Measurements from ENCODE around the gene ALDH1A2. TPM values are rescaled to one million over a fixed set of nuclear protein-coding genes. Genes with fewer than 3 reads are reported as not detected.

The ALDH1A2 gene
- polyA plus RNA-seq, 3 donors, result 0.41 to 5.1 (median 3.4) TPM

DNA sequence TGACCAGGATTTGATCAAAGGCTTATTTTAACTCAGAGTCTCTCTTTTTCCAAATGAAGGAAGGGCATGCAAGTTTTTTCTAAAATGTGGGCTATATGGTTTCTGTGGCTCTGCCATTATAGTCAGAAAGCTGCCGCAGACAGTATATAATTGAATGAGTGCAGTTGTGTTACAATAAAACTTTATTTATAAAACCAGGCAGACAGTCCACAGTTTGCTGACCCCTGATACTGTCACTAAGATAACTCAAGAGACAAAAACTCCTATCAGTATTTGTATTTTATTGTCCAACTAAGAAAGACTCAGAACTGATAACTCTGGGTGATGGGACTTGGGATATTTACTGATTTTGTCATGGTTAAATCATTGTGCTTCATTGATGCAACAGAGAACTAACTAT, 4.9 kb downstream of the ALDH1A2 start:
- Mint-ChIP-seq H3K27me3 (ENCODE audit: low read depth in 3 of 3) (peaks cover 62 to 73% (median 65%) of the 10 kb centered on the region in 3 donors), H3K9me3 (peaks cover 0 to 12% (median 0%) of the 10 kb centered on the region in 7 donors), H3K27ac (no peak overlapping the region), H3K36me3 (no peaks in the 10 kb centered on the region), H3K4me3 (peak overlapping the region in 1 of 2 donors; percentile 62), H3K4me1 (peaks cover 5% of the 10 kb centered on the region)
- TF ChIP-seq, protein P1, sequence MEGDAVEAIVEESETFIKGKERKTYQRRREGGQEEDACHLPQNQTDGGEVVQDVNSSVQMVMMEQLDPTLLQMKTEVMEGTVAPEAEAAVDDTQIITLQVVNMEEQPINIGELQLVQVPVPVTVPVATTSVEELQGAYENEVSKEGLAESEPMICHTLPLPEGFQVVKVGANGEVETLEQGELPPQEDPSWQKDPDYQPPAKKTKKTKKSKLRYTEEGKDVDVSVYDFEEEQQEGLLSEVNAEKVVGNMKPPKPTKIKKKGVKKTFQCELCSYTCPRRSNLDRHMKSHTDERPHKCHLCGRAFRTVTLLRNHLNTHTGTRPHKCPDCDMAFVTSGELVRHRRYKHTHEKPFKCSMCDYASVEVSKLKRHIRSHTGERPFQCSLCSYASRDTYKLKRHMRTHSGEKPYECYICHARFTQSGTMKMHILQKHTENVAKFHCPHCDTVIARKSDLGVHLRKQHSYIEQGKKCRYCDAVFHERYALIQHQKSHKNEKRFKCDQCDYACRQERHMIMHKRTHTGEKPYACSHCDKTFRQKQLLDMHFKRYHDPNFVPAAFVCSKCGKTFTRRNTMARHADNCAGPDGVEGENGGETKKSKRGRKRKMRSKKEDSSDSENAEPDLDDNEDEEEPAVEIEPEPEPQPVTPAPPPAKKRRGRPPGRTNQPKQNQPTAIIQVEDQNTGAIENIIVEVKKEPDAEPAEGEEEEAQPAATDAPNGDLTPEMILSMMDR (IDR thresholded peaks at IDR 0.05), result no peak
- WGBS (ENCODE audit: insufficient coverage), result no CpG with 5 or more reads among the region's 1 CpG
- Histone ChIP-seq H3K4me3 (replicated peaks in 1 of 3; ENCODE audit: low read depth in 2 of 3, low read length in 3 of 3) (no peak overlapping the region), H3K36me3 (replicated peaks in 1 of 2; ENCODE audit: control insufficient read depth in 1 of 2, insufficient read depth in 2 of 2, low read length in 2 of 2) (no peaks in the 10 kb centered on the region), H3K27ac (ENCODE audit: low read depth in 1 of 2, low read length in 2 of 2) (no peak overlapping the region), H4K20me1 (ENCODE audit: insufficient read depth, low read length) (no peaks in the 10 kb centered on the region), H3K4me1 (ENCODE audit: control insufficient read depth in 1 of 2, insufficient read depth in 2 of 2, low read length in 2 of 2) (peaks cover 6 to 7% of the 10 kb centered on the region in 2 donors), H3K79me2 (ENCODE audit: insufficient read depth, low read length) (no peaks in the 10 kb centered on the region), H3K4me2 (replicated peaks; ENCODE audit: extremely low read depth, low read length, poor library complexity, severe bottlenecking) (no peak overlapping the region), H3K9me3 (replicated peaks in 1 of 2; ENCODE audit: control insufficient read depth in 1 of 2, insufficient read depth in 1 of 2, low read length in 2 of 2) (peaks cover 0 to 9% of the 10 kb centered on the region in 2 donors), H2AFZ (ENCODE audit: insufficient read depth, low read depth, low read length, poor library complexity, severe bottlenecking) (no peak overlapping the region), H3K27me3 (ENCODE audit: control insufficient read depth in 2 of 2, insufficient read depth in 2 of 2, low read length in 2 of 2) (peaks cover 77 to 93% of the 10 kb centered on the region in 2 donors), H3K9ac (ENCODE audit: insufficient read depth, low read length, poor library complexity, severe bottlenecking) (no peak overlapping the region)
- DNase-seq, result no peak
- intact Hi-C loops (cut with micrococcal nuclease), result no loop called here

DNA sequence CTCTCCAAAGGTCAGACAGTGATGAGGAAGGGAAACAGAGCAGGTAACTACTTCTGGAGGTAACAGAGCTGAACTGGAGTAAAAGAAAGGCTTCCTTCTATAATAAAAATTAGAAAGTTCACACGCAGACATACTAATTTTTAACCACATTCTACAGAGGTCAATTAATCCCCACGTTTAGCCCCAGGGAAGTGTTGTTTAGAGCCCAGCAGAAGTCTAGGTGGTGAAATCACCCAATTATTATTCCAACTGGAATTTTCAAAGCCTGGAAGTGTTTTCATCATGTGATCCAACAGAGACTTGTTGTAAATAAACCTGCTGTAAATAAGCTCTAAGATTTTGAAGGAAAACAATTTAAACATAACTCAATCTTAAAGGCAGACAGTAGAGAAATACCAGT, 6.8 kb downstream of the ALDH1A2 start:
- Histone ChIP-seq H3K9ac (ENCODE audit: insufficient read depth, low read length, poor library complexity, severe bottlenecking) (no peak overlapping the region), H3K27ac (ENCODE audit: low read depth in 1 of 2, low read length in 2 of 2) (no peak overlapping the region), H3K4me3 (replicated peaks in 1 of 3; ENCODE audit: low read depth in 2 of 3, low read length in 3 of 3) (no peak overlapping the region), H3K27me3 (ENCODE audit: control insufficient read depth in 2 of 2, insufficient read depth in 2 of 2, low read length in 2 of 2) (peaks cover 67 to 78% of the 10 kb centered on the region in 2 donors), H4K20me1 (ENCODE audit: insufficient read depth, low read length) (no peaks in the 10 kb centered on the region), H3K79me2 (ENCODE audit: insufficient read depth, low read length) (no peaks in the 10 kb centered on the region), H2AFZ (ENCODE audit: insufficient read depth, low read depth, low read length, poor library complexity, severe bottlenecking) (no peak overlapping the region), H3K4me1 (ENCODE audit: control insufficient read depth in 1 of 2, insufficient read depth in 2 of 2, low read length in 2 of 2) (no peaks in the 10 kb centered on the region), H3K36me3 (replicated peaks in 1 of 2; ENCODE audit: control insufficient read depth in 1 of 2, insufficient read depth in 2 of 2, low read length in 2 of 2) (no peaks in the 10 kb centered on the region), H3K9me3 (replicated peaks in 1 of 2; ENCODE audit: control insufficient read depth in 1 of 2, insufficient read depth in 1 of 2, low read length in 2 of 2) (peaks cover 0 to 4% of the 10 kb centered on the region in 2 donors), H3K4me2 (replicated peaks; ENCODE audit: extremely low read depth, low read length, poor library complexity, severe bottlenecking) (no peak overlapping the region)
- intact Hi-C loops (cut with micrococcal nuclease), result loop anchor here in 1 of 2 donors (10.0 kb wide), 1 partner anchor 136 kb away; no protein-coding TSS in a partner anchor
- Mint-ChIP-seq H3K4me3 (no peak overlapping the region), H3K36me3 (no peaks in the 10 kb centered on the region), H3K27ac (no peak overlapping the region), H3K4me1 (peaks cover 3% of the 10 kb centered on the region), H3K27me3 (ENCODE audit: low read depth in 3 of 3) (peaks cover 46 to 55% (median 46%) of the 10 kb centered on the region in 3 donors), H3K9me3 (peaks cover 0 to 3% (median 0%) of the 10 kb centered on the region in 7 donors)
- WGBS (ENCODE audit: insufficient coverage), result no CpG with 5 or more reads among the region's 2 CpGs
- TF ChIP-seq, protein P1 (IDR thresholded peaks at IDR 0.05), result no peak
- no peak for DNase-seq

All from CD14-positive monocyte (primary cell).